Erythroblast (primary cell): ENCODE results near the gene ADCK1.
"Not testable (repeated sequence)": the region's sequence is repeated elsewhere in the genome, so short reads cannot be mapped to it uniquely, and the experiment has no call there.

Experiments
- GATA1 ChIP-seq: IDR thresholded peaks from 2 replicates; pipeline ENCODE4 v1.6.1; 2011; ENCODE audit warnings: low read depth, mild to moderate bottlenecking, control low read depth, low read length, moderate library complexity
- POLR2A ChIP-seq: IDR thresholded peaks from 2 replicates; pipeline ENCODE4 v1.6.1; 2011; ENCODE audit warnings: mild to moderate bottlenecking, low read length

GRCh38 chr14:77768442-77769069, 31.4 kb upstream of the ADCK1 start:
- TF ChIP-seq POLR2A, GATA1: not testable (repeated sequence)
